ENCODE results near the gene FRMD1. TPM values are rescaled to one million over a fixed set of nuclear protein-coding genes. Genes with fewer than 3 reads are reported as not detected.

Gene FRMD1
- total RNA-seq, 1 donor from 2014 or later = not detected

DNA sequence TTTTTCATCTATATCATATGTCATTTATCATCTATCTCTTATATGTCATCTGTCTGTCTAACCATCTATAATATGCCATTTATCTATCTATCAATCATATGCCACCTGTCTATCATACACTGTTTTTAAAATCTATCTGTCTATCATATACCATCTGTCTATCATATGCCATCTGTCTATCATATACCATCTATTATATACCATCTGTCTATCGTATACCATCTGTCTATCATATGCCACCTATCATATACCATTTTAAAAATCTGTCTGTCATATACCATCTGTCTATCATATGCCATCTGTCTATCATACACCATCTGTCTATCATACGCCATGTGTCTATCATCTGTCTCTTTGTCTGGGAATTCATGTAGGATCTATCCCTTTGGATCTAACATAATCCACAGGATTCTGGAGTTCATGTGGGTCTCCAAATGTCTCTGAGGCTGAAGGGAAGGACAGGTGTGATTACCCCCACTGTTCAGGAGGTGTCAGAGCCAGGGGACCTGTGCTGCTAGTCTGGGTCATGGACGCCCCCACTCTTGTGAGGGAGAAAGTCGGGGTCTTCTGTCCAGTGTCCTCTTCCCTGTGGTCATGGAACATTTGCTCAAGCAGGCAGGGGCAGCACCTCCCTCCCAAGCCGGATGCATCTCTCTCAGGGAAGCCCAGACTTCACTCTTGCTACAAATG is 36.9 kb upstream of the FRMD1 start:
- Mint-ChIP-seq H3K36me3 (ENCODE audit: low read depth, unreplicated experiment) (no peaks in the 10 kb centered on the region), H3K9me3 (ENCODE audit: unreplicated experiment) (peaks cover 5% of the 10 kb centered on the region), H3K27ac (ENCODE audit: unreplicated experiment) (no peak overlapping the region), H3K4me3 (ENCODE audit: unreplicated experiment) (no peak overlapping the region), H3K4me1 (ENCODE audit: low read depth, unreplicated experiment) (no peaks in the 10 kb centered on the region), H3K27me3 (ENCODE audit: low read depth, unreplicated experiment) (peaks cover 20% of the 10 kb centered on the region)
- no peaks in the 10 kb centered on the region for H4K20me1 ChIP-seq (ENCODE audit: insufficient read depth, low read length)
- no peaks in the 10 kb centered on the region for H3K4me1 ChIP-seq (ENCODE audit: insufficient read depth, low read length)
- no peaks in the 10 kb centered on the region for H3K79me2 ChIP-seq (ENCODE audit: insufficient read depth, low read length)
- FAIRE-seq = no peak
- DNase-seq (ENCODE audit: low read depth) = no peak
- H3K9ac ChIP-seq (ENCODE audit: low read length) = no peak overlapping the region
- TF ChIP-seq, protein P1, sequence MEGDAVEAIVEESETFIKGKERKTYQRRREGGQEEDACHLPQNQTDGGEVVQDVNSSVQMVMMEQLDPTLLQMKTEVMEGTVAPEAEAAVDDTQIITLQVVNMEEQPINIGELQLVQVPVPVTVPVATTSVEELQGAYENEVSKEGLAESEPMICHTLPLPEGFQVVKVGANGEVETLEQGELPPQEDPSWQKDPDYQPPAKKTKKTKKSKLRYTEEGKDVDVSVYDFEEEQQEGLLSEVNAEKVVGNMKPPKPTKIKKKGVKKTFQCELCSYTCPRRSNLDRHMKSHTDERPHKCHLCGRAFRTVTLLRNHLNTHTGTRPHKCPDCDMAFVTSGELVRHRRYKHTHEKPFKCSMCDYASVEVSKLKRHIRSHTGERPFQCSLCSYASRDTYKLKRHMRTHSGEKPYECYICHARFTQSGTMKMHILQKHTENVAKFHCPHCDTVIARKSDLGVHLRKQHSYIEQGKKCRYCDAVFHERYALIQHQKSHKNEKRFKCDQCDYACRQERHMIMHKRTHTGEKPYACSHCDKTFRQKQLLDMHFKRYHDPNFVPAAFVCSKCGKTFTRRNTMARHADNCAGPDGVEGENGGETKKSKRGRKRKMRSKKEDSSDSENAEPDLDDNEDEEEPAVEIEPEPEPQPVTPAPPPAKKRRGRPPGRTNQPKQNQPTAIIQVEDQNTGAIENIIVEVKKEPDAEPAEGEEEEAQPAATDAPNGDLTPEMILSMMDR (IDR thresholded peaks at IDR 0.05; ENCODE audit: insufficient read depth, low read depth, low read length) = no peak
- no peak for TF ChIP-seq EZH2 (IDR thresholded peaks at IDR 0.05; ENCODE audit: insufficient read depth, low read length)
- H3K4me3 ChIP-seq (ENCODE audit: insufficient read depth, low read depth, low read length) = no peak overlapping the region
- no peak overlapping the region for H3K4me2 ChIP-seq (ENCODE audit: low read length)
- H2AFZ ChIP-seq (ENCODE audit: low read depth, low read length) = no peak overlapping the region
- H3K9me3 ChIP-seq (ENCODE audit: insufficient read depth, low read depth, low read length) = no peaks in the 10 kb centered on the region
- no peaks in the 10 kb centered on the region for H3K36me3 ChIP-seq (ENCODE audit: insufficient read depth, low read length)
- H3K27me3 ChIP-seq (ENCODE audit: insufficient read depth, low read length) = peaks cover 3% of the 10 kb centered on the region
- no peak overlapping the region for H3K27ac ChIP-seq (ENCODE audit: low read depth, low read length)

DNA sequence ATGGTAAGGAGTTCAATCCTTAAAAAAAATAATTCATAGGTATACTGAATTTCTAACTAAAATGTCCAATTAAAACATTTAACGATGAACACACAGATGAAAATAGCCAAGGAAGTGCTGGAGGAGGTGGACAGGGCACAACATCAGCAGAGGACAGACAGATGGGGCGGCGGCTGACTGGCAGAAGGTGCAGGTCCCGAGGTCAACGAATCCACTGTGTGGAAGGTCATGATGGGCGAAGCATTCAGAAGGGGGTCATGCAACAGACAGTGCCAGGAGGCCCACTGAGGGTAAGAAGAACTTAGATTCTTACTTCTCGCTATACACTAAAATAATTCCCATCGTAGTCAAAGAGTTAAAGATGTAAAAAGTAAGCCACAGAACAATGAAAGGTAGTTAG is 34.2 kb upstream of the FRMD1 start:
- H3K9me3 Mint-ChIP-seq (ENCODE audit: unreplicated experiment) = peaks cover 5% of the 10 kb centered on the region
- DNase-seq (ENCODE audit: low read depth) (no peak), FAIRE-seq (no peak)
- H3K36me3 ChIP-seq (ENCODE audit: insufficient read depth, low read length) = no peaks in the 10 kb centered on the region
- no peak overlapping the region for H3K9ac ChIP-seq (ENCODE audit: low read length)
- H3K27me3 Mint-ChIP-seq (ENCODE audit: low read depth, unreplicated experiment) = peaks cover 31% of the 10 kb centered on the region
- H3K27ac Mint-ChIP-seq (ENCODE audit: unreplicated experiment) = no peak overlapping the region
- no peaks in the 10 kb centered on the region for H3K79me2 ChIP-seq (ENCODE audit: insufficient read depth, low read length)
- no peak overlapping the region for H3K4me3 ChIP-seq (ENCODE audit: insufficient read depth, low read depth, low read length)
- TF ChIP-seq, protein P1 (IDR thresholded peaks at IDR 0.05; ENCODE audit: insufficient read depth, low read depth, low read length) = no peak
- no peak for TF ChIP-seq EZH2 (IDR thresholded peaks at IDR 0.05; ENCODE audit: insufficient read depth, low read length)
- H3K27me3 ChIP-seq (ENCODE audit: insufficient read depth, low read length) = peaks cover 5% of the 10 kb centered on the region
- no peak overlapping the region for H2AFZ ChIP-seq (ENCODE audit: low read depth, low read length)
- no peaks in the 10 kb centered on the region for H3K4me1 Mint-ChIP-seq (ENCODE audit: low read depth, unreplicated experiment)
- H3K4me3 Mint-ChIP-seq (ENCODE audit: unreplicated experiment) = no peak overlapping the region
- H3K9me3 ChIP-seq (ENCODE audit: insufficient read depth, low read depth, low read length) = no peaks in the 10 kb centered on the region
- H3K27ac ChIP-seq (ENCODE audit: low read depth, low read length) = no peak overlapping the region
- no peaks in the 10 kb centered on the region for H3K4me1 ChIP-seq (ENCODE audit: insufficient read depth, low read length)
- H3K36me3 Mint-ChIP-seq (ENCODE audit: low read depth, unreplicated experiment) = no peaks in the 10 kb centered on the region
- no peaks in the 10 kb centered on the region for H4K20me1 ChIP-seq (ENCODE audit: insufficient read depth, low read length)
- no peak overlapping the region for H3K4me2 ChIP-seq (ENCODE audit: low read length)

DNA sequence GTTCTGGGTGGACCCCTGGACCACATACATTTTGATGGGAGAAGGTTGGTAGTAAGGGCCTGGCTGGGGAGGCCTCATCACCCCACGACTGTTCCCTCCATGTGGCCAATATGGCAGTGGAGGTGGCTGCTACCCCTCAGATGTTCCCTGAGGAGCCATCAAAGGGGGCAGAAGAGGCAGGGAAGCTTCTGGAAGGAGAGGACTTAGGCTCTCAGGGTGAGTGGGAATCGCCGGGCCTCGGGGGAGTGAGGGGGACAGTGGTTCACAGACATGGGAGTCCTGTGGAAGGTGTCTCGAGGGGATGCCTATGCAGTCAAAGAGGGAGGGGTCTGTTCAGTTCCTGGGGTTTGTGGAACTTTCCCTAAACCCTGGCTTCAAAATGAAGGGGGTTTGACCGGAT is 32.9 kb upstream of the FRMD1 start:
- Histone ChIP-seq H3K27ac (ENCODE audit: low read depth, low read length) (no peak overlapping the region), H3K9me3 (ENCODE audit: insufficient read depth, low read depth, low read length) (no peaks in the 10 kb centered on the region), H4K20me1 (ENCODE audit: insufficient read depth, low read length) (no peaks in the 10 kb centered on the region), H2AFZ (ENCODE audit: low read depth, low read length) (no peak overlapping the region), H3K36me3 (ENCODE audit: insufficient read depth, low read length) (no peaks in the 10 kb centered on the region), H3K9ac (ENCODE audit: low read length) (no peak overlapping the region), H3K79me2 (ENCODE audit: insufficient read depth, low read length) (no peaks in the 10 kb centered on the region), H3K4me3 (ENCODE audit: insufficient read depth, low read depth, low read length) (no peak overlapping the region), H3K4me2 (ENCODE audit: low read length) (no peak overlapping the region), H3K4me1 (ENCODE audit: insufficient read depth, low read length) (no peaks in the 10 kb centered on the region), H3K27me3 (ENCODE audit: insufficient read depth, low read length) (peaks cover 5% of the 10 kb centered on the region)
- Mint-ChIP-seq H3K4me3 (ENCODE audit: unreplicated experiment) (no peak overlapping the region), H3K4me1 (ENCODE audit: low read depth, unreplicated experiment) (no peaks in the 10 kb centered on the region), H3K9me3 (ENCODE audit: unreplicated experiment) (peaks cover 5% of the 10 kb centered on the region), H3K36me3 (ENCODE audit: low read depth, unreplicated experiment) (no peaks in the 10 kb centered on the region), H3K27me3 (ENCODE audit: low read depth, unreplicated experiment) (peaks cover 31% of the 10 kb centered on the region), H3K27ac (ENCODE audit: unreplicated experiment) (no peak overlapping the region)
- FAIRE-seq (no peak), DNase-seq (ENCODE audit: low read depth) (no peak)
- TF ChIP-seq, protein P1 (IDR thresholded peaks at IDR 0.05; ENCODE audit: insufficient read depth, low read depth, low read length) = no peak
- no peak for TF ChIP-seq EZH2 (IDR thresholded peaks at IDR 0.05; ENCODE audit: insufficient read depth, low read length)

All from astrocyte (in vitro differentiated cells and primary cell).